ENCODE data around the gene PPFIA3.
A peak's percentile ranks its signal among the peaks of the same experiment; 100 is the strongest.

PPFIA3 gene

GRCh38 chr19:49132974-49133609 is 13.7 kb downstream of the PPFIA3 start:
- in situ Hi-C loops (cut with MboI; ENCODE audit: low pct_unique_long_range_greater_than_20kb, low sequenced_read_pairs, unreplicated experiment): no loop called here
- no peak for TF ChIP-seq CTCF (IDR thresholded peaks at IDR 0.05; ENCODE audit: extremely low read depth, insufficient read depth, missing control alignments)
- DNase-seq (ENCODE audit: low spot score): no peak

GRCh38 chr19:49133621-49134454 is 14.5 kb downstream of the PPFIA3 start:
- no peak for TF ChIP-seq CTCF (IDR thresholded peaks at IDR 0.05; ENCODE audit: extremely low read depth, insufficient read depth, missing control alignments)
- DNase-seq (ENCODE audit: low spot score): peak; percentile 70
- in situ Hi-C loops (cut with MboI; ENCODE audit: low pct_unique_long_range_greater_than_20kb, low sequenced_read_pairs, unreplicated experiment): no loop called here

- in situ Hi-C loops (cut with MboI; ENCODE audit: low pct_unique_long_range_greater_than_20kb, low sequenced_read_pairs, unreplicated experiment): no loop called here
- DNase-seq (ENCODE audit: low spot score): no peak
- no peak for TF ChIP-seq CTCF (IDR thresholded peaks at IDR 0.05; ENCODE audit: extremely low read depth, insufficient read depth, missing control alignments)
These were observed 16.3 kb downstream of the PPFIA3 start for GRCh38 chr19:49135686-49136085.

GRCh38 chr19:49136771-49137171 is 17.4 kb downstream of the PPFIA3 start:
- in situ Hi-C loops (cut with MboI; ENCODE audit: low pct_unique_long_range_greater_than_20kb, low sequenced_read_pairs, unreplicated experiment): no loop called here
- no peak for DNase-seq (ENCODE audit: low spot score)
- no peak for TF ChIP-seq CTCF (IDR thresholded peaks at IDR 0.05; ENCODE audit: extremely low read depth, insufficient read depth, missing control alignments)

GRCh38 chr19:49140951-49141350 is 21.6 kb downstream of the PPFIA3 start:
- no peak for TF ChIP-seq CTCF (IDR thresholded peaks at IDR 0.05; ENCODE audit: extremely low read depth, insufficient read depth, missing control alignments)

GRCh38 chr19:49141352-49141751 is 22.0 kb downstream of the PPFIA3 start:
- in situ Hi-C loops (cut with MboI; ENCODE audit: low pct_unique_long_range_greater_than_20kb, low sequenced_read_pairs, unreplicated experiment): no loop called here
- DNase-seq (ENCODE audit: low spot score): no peak
- TF ChIP-seq CTCF (IDR thresholded peaks at IDR 0.05; ENCODE audit: extremely low read depth, insufficient read depth, missing control alignments): no peak

More at GRCh38 chr19:49140951-49141350, 21.6 kb downstream of the PPFIA3 start:
- no peak for DNase-seq (ENCODE audit: low spot score)
- in situ Hi-C loops (cut with MboI; ENCODE audit: low pct_unique_long_range_greater_than_20kb, low sequenced_read_pairs, unreplicated experiment): no loop called here

Data from GM13977 (cell line).